ENCODE results near the gene GFRA4. TPM values are rescaled to one million over a fixed set of nuclear protein-coding genes. Genes with fewer than 3 reads are reported as not detected.

GFRA4 gene
- total RNA-seq, 1 experiment from 2014 or later, result not detected

DNA sequence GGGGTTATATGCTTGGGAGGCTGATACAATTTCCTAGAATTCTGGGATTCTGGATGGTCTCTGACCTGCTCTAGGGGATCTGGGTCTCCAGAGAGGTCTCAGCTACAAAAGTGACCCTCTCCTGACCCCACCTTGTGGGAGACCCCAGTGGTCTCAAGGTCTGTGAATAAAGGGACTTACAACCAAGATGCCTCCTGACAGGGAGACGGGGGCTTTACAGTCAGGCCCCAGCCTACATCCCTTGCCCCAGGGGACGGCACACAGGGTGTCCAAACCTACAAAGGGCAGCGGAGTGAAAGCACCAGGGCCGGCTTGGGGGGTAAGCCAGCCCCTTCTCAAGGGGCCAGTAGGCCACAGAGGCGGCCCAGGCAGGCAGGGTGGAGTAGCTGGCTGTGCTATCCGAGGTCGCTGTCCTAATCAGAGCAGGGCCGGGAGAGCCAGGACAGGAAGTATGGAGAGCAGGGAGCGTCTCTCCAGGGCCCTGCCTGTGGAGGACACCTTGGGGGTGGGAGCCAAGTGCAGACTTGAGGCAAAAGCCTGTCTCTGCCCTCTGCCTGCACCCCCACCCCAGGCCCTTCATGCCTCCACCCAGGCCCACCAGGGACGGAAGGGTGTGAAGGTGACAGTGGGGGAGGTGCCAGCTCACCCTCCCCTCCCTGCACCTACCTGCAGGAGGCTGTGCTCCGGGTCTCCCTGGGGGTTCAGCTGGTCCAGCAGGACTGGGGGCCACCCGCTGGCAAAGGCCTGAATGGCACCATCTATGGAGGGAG lies 3.5 kb downstream of the GFRA4 start:
- Histone ChIP-seq H2AFZ (ENCODE audit: low read length) (no peak overlapping the region), H4K20me1 (ENCODE audit: low read length) (no peaks in the 10 kb centered on the region), H3K4me3 (ENCODE audit: low read length) (no peak overlapping the region), H3K79me2 (ENCODE audit: low read length) (no peaks in the 10 kb centered on the region), H3K9me2 (replicated peaks; ENCODE audit: low read length) (no peaks in the 10 kb centered on the region), H3K27ac (ENCODE audit: low read length) (no peak overlapping the region), H3K27me3 (ENCODE audit: low read length) (peaks cover 18% of the 10 kb centered on the region), H3K36me3 (ENCODE audit: low read depth, low read length) (no peaks in the 10 kb centered on the region), H3F3A (ENCODE audit: low read length, unreplicated experiment) (no peaks in the 10 kb centered on the region), H3K4me1 (ENCODE audit: insufficient read depth, low read length) (peaks cover 3% of the 10 kb centered on the region; the same call in 1 of the 2 replicates), H3K4me2 (ENCODE audit: low read length) (no peak overlapping the region), H3K9me3 (ENCODE audit: low read length) (no peaks in the 10 kb centered on the region), H3K9ac (ENCODE audit: low read length) (no peak overlapping the region)
- DNase-seq (no peak), ATAC-seq (no peak)
- BruUV-seq (replicated peaks), result no TSS peak
- ChIA-PET CTCF (no interaction called here), POLR2A (ENCODE audit: unreplicated experiment) (no interaction called here)
- TF ChIP-seq, protein P1, sequence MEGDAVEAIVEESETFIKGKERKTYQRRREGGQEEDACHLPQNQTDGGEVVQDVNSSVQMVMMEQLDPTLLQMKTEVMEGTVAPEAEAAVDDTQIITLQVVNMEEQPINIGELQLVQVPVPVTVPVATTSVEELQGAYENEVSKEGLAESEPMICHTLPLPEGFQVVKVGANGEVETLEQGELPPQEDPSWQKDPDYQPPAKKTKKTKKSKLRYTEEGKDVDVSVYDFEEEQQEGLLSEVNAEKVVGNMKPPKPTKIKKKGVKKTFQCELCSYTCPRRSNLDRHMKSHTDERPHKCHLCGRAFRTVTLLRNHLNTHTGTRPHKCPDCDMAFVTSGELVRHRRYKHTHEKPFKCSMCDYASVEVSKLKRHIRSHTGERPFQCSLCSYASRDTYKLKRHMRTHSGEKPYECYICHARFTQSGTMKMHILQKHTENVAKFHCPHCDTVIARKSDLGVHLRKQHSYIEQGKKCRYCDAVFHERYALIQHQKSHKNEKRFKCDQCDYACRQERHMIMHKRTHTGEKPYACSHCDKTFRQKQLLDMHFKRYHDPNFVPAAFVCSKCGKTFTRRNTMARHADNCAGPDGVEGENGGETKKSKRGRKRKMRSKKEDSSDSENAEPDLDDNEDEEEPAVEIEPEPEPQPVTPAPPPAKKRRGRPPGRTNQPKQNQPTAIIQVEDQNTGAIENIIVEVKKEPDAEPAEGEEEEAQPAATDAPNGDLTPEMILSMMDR (conservative IDR thresholded peaks at IDR 0.05; ENCODE audit: low read depth, low read length), result no peak
- TF ChIP-seq EZH2phosphoT487 (IDR thresholded peaks at IDR 0.05; ENCODE audit: borderline replicate concordance, low read length) (no peak), EZH2 (IDR thresholded peaks at IDR 0.05; ENCODE audit: low read length, unreplicated experiment) (no peak)
- intact Hi-C loops (cut with micrococcal nuclease), result no loop called here

DNA sequence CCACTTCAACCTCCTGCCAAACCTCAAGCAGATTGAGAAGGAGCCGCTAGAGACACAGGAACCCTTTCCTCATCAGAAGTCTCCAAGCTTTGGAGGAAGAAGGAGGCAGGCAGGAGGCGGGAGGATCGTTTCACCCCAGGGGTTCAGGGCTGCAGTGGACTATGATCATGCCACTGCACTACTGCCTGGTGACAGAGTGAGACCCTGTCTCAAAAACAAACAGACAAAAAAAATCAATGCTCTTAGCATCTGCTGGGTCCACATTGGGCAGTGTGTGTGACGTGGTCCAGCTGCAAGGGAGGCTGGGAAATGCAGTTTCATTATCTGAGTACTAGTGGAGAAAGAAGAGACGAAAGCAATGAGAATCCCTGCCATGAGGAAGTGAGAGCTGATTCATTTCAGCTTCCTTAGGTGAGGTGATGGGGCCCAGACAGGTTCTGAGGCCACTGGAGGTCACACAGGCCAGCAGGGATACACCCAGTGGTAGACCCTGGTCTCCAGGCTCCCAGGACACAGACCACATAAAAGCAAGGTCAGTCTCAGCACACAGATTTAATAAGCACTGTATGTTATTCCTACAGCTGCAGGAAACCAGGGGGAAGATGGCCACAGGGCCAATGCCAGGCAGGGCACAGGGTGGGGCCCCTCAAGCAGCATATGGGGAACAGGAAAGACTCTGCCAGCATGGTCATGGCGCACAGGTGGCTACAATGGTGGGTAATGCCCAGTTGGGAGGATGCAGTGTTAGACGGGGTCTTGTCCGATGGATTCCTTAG lies 4.3 kb downstream of the GFRA4 start:
- no peaks in the 10 kb centered on the region for H3K79me2 ChIP-seq (ENCODE audit: low read length)
- H3K27me3 ChIP-seq (ENCODE audit: low read length), result peaks cover 18% of the 10 kb centered on the region
- intact Hi-C loops (cut with micrococcal nuclease), result no loop called here
- ChIA-PET POLR2A (ENCODE audit: unreplicated experiment) (interaction anchor here (0.6 kb wide), 1 partner anchor 1700 kb away, joined by 8 read pairs; no protein-coding TSS in a partner anchor), CTCF (no interaction called here)
- peaks cover 3% of the 10 kb centered on the region; the same call in 1 of the 2 replicates for H3K4me1 ChIP-seq (ENCODE audit: insufficient read depth, low read length)
- DNase-seq (no peak), ATAC-seq (no peak)
- no peaks in the 10 kb centered on the region for H3K9me3 ChIP-seq (ENCODE audit: low read length)
- no peaks in the 10 kb centered on the region for H4K20me1 ChIP-seq (ENCODE audit: low read length)
- H3K4me2 ChIP-seq (ENCODE audit: low read length), result no peak overlapping the region
- no peaks in the 10 kb centered on the region for H3K36me3 ChIP-seq (ENCODE audit: low read depth, low read length)
- H3K27ac ChIP-seq (ENCODE audit: low read length), result no peak overlapping the region
- no peak overlapping the region for H2AFZ ChIP-seq (ENCODE audit: low read length)
- H3K4me3 ChIP-seq (ENCODE audit: low read length), result no peak overlapping the region
- no peaks in the 10 kb centered on the region for H3F3A ChIP-seq (ENCODE audit: low read length, unreplicated experiment)
- no peaks in the 10 kb centered on the region for H3K9me2 ChIP-seq (replicated peaks; ENCODE audit: low read length)
- no peak overlapping the region for H3K9ac ChIP-seq (ENCODE audit: low read length)
- no TSS peak for BruUV-seq (replicated peaks)
- TF ChIP-seq, protein P1 (conservative IDR thresholded peaks at IDR 0.05; ENCODE audit: low read depth, low read length), result no peak
- TF ChIP-seq EZH2 (IDR thresholded peaks at IDR 0.05; ENCODE audit: low read length, unreplicated experiment) (no peak), EZH2phosphoT487 (IDR thresholded peaks at IDR 0.05; ENCODE audit: borderline replicate concordance, low read length) (no peak)
